Activated CD4-positive, alpha-beta T cell treated with anti-CD3 and anti-CD28 coated beads, Interleukin-2, amount 50 U/mL, for 4 hours (primary cell): Measurements from ENCODE around the gene ASB2.

Experiments
- DNase-seq, 2 experiments: peaks; one replicate each; pipeline ENCODE4 v3.0.0-alpha.2; 2020

Gene ASB2

GRCh38 chr14:93999573-93999972 lies 23.2 kb upstream of the ASB2 start:
- DNase-seq: no peak

DNA sequence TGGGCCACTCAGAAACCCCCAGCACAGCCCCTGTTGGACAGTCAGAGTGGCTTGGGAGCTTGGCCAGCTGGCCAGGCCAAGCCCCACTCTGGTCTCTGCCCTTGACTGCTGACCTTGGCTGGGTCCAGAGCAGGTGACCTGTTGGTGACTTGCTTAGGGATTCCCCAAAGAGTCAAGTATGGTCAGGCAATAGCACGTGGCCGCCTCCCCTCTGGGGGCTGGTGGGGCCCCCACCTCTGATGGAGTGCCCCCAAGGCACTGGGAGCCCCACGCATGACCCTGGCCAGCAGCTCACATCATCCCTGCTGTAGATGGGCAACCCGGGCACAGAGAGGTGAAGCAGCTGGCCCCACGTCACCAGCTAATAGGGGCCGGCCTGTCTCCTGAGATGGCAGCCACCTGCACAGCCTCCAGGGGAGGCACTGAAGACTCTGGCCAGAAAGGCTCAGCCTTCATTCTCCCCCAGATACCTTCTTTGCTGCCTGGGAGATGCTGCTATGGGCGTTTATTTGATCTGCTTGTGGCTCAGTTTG lies 22.6 kb upstream of the ASB2 start:
- DNase-seq: no peak

DNA sequence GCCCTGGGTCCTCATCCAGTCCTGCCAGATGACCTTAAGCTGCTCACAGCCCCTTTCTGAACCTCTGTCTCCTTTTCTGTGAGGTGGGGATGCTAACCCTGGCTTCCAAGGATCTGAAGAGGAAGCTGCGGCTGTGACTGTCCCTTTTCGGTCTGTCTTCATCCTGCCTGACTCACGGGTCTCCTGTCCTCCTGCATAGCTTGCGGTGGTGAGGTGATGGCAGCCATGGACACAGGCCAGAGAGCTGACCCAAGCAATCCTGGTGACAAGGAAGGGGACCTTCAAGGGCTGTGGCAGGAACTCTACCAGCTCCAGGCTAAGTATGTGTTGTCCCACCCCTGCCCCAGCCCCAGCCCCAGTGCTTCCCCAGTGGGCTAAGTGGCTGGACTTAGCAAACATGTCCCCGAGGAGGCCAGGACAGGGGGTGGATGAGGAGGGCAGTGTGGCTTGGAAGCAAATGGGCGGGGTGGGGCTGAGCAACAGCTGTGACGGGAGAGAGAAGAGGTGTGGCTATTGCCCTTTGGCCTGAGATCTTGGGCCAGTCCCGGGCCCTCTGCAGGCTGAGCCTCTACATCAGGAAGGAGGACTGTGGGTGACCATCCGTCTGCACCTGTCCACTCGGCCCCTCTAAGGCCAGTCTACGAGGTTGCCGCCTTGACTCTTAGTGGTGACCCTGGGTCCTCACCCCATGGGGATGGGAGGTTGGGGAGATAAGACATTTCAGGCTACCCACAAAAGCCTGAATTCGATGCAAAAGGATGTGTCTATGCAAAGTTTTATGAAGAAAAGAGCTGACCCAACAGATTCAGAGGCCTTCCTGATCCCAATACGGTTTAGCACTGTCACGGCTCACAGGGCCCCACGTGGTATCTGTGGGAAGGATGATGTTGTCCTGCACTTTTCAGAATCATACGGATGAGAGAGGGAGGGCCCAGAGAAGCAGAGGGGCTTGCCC lies 21.8 kb upstream of the ASB2 start:
- no peak for DNase-seq

GRCh38 chr14:93997082-93997481 lies 20.7 kb upstream of the ASB2 start, which contains the start of gene CCDC197:
Gene CCDC197 (plus strand): TSS chr14:93997301. CDS start chr14:93998132, 831 bp downstream.
- no peak for DNase-seq

DNA sequence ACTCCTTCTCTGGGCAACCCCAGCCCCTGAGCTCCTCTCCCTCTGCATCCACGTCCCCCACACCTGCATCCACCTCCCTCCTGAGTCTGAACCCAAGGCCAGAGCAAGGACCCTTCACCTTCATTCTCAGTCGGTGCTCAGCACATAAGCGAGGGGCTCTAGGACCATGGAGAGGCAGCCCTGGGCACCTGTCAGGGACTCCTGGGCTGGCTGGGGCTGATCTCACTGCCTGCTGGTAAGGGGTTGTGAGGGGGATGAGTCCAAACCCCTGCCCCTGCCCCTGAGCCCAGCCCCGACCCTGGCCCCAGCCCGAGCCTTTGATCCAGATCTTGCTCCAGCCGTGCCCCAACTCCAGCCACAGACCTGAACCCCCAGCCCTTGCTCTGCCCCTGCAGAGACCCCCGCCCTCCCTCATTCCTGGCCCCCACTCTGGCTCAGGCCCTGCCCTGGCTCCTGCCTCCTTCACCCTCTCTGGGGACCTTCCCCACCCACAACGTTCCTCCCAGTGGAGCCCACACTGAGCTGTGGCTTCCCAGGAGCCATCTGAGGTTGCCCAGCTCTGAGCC lies 19.8 kb upstream of the ASB2 start:
- no peak for DNase-seq

DNA sequence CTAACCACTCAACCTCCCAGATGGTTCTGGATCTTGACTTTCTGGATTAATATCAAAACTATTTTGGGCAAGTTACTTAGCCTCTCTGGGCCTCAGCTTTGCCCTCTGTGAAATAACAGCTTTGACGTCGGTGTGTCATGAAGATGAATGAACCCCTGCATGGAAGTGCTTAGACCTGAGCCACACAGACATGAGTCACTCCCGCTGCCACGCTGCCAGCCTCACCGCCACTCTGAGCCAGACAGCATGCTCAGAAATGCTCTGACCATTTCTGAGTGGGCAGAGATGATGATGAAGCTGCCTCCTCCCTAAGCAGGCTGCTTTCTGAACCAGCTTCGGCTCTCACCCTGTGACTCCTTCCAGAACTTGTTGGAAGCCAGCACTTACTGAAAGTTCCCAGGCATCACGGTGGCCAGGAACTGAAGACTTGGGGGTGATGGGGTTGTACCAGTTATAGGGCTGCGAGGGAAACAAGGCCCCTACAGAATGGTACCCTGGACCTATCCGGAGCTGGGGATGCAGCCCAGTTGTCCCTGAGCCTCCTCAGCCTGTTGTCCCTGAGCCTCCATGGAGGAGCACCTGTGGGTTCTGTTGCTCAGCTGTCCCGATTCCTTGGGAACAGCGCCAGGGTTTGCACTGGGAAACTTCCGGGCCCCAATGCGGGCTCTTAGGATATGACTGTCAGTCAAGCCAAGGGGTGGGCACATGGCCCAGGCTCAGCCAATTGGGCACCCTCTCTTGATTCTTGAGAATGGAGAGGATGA lies 18.7 kb upstream of the ASB2 start:
- DNase-seq: peak; percentile 42 to 55

GRCh38 chr14:93993382-93993781 lies 17.0 kb upstream of the ASB2 start:
- DNase-seq: no peak

DNA sequence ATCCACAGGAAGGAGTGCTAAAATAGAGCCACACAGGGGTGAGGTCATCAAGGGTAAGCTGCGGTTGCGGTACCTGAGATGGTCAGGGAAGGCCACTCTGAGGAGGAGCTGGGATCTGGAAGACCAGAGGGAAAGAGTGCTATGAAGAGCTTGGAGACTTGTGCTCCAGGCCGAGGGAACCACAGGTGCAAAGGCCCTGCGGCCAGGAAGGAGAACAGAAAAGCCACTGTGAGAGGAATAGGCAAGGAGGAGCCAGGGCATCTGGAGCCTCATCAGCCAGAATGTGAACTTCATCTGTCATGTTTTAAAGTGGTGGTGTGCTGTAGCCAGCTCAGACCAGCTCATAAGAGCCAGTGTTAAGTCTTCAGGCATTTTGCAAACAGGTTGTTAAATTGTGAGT lies 15.3 kb upstream of the ASB2 start:
- DNase-seq: no peak

- no peak for DNase-seq
Measured at GRCh38 chr14:93991212-93991611, 14.8 kb upstream of the ASB2 start.

GRCh38 chr14:93989939-93990338 lies 13.6 kb upstream of the ASB2 start:
- no peak for DNase-seq

GRCh38 chr14:93987815-93988476 lies 11.6 kb upstream of the ASB2 start:
- no peak for DNase-seq

GRCh38 chr14:93987376-93987775 lies 11.0 kb upstream of the ASB2 start:
- DNase-seq: no peak

DNA sequence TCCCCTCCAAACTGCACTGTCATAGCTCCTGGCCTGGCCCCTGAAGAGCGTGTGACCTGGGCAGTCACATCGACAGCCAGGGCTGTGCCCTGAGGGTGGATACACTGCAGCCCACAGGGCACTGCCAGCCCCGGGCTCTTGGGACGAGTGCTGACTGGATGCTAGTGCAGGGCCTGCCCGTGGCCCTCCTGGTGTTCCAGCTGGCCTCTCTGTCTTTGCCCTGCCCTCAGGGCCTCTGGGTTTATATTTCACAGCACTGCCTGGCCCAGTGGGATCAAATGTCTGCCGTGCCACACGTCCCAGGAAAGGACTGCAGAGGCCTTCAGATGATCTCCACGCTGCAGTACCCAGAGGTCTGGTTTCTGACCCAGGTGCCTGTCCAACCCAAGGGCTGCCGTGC lies 10.6 kb upstream of the ASB2 start:
- DNase-seq: no peak

GRCh38 chr14:93984987-93985410 lies 8.6 kb upstream of the ASB2 start:
- no peak for DNase-seq

DNA sequence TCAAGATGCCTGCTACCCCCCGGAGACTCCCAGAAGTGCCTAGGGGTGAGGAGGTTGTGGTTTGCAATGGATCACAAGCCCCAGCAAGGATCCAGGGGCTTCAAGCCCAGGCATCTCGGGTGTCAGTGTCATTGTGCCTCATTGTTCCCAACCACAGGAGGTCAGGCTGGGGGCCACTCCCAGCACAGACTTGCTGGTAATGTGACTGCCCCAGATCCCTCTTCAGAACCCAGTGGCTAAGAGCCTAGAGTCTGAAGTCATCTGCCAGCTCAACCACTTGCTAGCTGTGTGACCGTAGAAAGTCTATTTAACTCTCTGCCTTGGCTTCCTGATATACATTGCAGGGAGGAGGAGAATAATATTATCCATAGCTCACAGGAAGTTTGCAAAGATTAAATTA lies 7.7 kb upstream of the ASB2 start:
- no peak for DNase-seq

DNA sequence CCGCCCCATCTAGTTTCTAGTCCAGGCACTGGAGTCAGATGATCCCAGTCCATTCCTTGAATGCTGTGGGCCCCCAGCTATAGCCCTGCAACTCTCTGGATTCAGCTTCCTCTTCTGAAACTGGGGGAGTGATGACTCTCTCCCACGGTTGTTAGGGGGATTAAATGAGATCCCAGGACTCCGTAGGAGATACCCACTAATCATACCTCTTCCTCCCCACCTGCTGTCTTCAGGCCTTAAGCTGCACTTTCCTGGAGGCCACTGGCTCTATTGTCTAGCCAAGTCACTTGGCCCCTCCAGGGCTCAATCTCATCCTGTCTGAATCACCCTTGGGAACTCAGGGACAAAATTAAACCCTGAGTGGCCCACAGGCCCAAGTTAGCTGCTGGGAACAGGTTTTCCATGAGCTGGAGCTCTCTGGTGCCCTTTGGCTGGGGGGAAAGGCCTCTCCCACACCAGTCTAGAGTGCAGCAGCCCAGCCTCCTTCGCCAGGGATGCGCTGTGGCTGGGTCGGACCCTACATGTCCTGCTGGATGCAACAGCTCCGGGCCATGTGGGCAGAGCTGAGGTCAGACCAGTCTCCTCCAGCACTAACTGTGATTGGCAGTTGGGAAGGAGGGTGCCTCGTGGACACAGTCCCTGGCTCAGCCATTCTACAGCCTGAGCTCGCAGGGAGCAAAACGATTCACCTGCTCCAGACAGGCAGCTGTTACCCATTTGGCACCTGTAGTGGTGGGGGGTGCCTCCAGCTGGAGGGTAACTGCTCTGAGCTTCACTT lies 6.0 kb upstream of the ASB2 start:
- no peak for DNase-seq

DNA sequence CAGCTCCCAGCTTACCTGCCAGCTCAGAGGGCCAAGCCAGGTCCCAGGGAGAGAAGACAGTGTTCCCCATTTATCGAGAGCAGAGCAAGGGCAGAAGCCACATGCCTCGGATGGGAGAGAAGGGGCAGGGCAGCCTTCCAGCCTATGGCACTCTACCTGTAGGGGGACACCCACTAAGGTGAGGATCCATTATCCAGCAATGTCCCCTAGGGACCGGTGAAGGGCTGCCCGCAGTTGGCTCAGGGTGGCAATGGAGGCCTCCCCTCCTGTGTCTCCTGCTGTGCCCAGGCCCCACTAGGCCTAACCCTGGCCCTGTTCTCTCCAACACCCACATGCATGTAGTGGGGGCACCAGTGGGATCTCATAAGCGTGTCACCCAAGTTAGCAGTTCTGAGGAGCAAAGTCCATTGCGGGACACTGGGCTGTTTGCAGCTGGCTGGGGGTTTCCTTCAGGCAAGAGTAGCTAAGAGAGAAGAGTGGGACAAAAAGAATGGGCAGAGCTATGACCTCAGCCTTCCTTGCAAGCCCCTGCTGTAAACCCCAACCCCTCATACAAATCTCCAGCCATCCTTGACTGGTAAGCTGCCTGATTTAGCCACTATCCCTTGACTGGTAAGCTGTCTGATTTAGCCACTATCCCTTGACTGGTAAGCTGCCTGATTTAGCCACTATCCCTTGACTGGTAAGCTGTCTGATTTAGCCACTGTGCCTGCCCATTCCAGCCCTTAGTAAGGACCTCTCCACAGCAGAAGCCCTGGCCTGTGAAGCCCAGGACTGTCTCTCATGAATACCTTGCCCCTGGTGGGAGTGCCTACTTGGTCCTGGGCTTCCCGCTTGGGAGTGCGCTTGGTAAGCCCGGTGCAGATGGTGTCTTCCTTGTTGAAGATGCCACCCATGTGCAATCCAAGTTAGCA lies 5.2 kb upstream of the ASB2 start:
- no peak for DNase-seq

DNA sequence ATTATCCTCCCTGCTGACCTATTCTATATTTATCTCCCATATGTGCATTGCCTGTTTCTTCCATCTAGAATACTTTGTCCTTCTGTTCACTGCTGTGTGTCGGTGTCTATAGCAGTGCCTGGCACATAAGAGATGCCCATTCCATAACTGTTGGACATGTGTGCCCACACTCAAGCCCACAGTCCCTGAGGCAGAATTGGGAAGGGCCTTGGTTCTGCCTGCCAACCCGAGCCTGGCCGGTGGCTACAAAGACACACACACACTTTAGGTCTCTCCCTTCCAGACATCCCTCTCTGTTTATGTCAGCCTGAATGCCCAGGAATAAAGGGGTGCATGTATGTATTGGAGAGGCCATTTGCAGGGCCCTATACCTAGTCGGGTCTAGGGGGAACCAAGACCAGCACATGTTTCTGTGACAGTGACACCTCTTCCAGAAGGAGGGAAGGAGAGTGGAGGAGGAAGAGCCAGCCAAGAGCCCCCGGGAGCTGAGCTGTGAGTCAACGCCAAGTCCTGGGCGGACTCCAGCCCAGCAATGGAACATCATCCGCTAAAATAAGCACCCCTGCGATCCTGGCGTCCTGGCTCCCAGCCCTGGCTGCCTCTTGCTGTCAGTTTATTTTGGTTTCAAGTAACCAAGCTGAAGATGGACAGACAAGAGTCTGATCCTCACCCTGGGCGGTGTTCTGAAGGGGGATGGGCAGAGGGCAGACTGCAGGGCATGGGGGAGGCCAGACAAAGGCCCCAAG lies 4.3 kb upstream of the ASB2 start:
- DNase-seq: no peak

DNA sequence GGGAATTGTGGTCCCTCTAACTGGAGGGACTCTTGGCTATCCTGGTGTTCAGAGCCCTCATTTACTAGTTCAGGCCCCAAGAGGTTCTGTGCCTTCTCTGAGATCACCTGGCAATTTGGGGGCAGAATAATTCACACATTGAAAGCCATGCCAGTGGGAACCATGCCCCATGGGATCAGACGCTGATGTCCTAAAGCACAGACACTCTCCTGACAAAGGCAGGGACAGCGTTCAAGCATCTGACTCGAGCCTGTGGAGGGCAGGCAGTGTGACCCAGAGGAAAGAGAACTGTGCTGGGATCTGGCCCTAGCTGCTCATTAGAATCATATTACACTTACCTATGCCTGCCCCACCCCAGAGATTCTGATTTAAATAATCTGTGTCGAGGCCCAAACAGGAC lies 2.4 kb upstream of the ASB2 start:
- no peak for DNase-seq
